ENCODE data around the gene FLRT2.

Gene FLRT2

DNA sequence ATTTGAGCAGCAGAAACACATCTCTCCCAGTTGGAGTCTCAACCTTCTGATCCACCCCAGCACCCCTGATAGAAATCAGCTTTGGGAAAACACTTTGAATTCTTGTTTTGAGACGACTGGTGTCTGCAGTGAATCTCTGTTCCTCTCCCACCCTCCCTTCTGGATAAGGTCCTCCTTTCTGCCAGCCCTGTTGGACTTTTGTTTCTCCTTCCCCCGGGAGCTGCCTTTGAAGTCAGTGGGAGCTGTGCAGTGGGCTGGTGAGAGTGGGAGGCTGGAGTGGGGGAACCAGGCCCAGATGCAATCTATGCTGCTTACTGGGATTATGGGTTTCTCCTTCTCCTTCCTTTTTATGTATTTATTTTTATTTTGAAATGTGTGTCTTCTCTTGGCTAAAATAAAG lies 49.0 kb downstream of the FLRT2 start:
- Histone ChIP-seq H3K36me3 (ENCODE audit: control insufficient read depth, low read length) (no peaks in the 10 kb centered on the region), H3K4me2 (ENCODE audit: low read length) (no peak overlapping the region), H3K9me3 (ENCODE audit: control insufficient read depth, insufficient read depth, low read length) (no peaks in the 10 kb centered on the region), H3K4me1 (ENCODE audit: control insufficient read depth, low read length) (no peaks in the 10 kb centered on the region), H3K4me3 (ENCODE audit: low read length) (no peak overlapping the region), H3K27ac (ENCODE audit: low read depth, low read length) (no peak overlapping the region), H3K79me2 (ENCODE audit: control insufficient read depth, low read length) (no peaks in the 10 kb centered on the region), H3F3A (ENCODE audit: control insufficient read depth, insufficient read depth) (no peaks in the 10 kb centered on the region), H3K27me3 (ENCODE audit: control insufficient read depth, low read length) (no peaks in the 10 kb centered on the region), H3K9me2 (replicated peaks; ENCODE audit: control insufficient read depth, low read length) (no peaks in the 10 kb centered on the region), H4K20me1 (ENCODE audit: control insufficient read depth, insufficient read depth, low read depth, low read length) (no peaks in the 10 kb centered on the region)
- TF ChIP-seq EZH2phosphoT487 (IDR thresholded peaks at IDR 0.05; ENCODE audit: borderline replicate concordance, low read length) = no peak
- TF ChIP-seq, protein P1, sequence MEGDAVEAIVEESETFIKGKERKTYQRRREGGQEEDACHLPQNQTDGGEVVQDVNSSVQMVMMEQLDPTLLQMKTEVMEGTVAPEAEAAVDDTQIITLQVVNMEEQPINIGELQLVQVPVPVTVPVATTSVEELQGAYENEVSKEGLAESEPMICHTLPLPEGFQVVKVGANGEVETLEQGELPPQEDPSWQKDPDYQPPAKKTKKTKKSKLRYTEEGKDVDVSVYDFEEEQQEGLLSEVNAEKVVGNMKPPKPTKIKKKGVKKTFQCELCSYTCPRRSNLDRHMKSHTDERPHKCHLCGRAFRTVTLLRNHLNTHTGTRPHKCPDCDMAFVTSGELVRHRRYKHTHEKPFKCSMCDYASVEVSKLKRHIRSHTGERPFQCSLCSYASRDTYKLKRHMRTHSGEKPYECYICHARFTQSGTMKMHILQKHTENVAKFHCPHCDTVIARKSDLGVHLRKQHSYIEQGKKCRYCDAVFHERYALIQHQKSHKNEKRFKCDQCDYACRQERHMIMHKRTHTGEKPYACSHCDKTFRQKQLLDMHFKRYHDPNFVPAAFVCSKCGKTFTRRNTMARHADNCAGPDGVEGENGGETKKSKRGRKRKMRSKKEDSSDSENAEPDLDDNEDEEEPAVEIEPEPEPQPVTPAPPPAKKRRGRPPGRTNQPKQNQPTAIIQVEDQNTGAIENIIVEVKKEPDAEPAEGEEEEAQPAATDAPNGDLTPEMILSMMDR (IDR thresholded peaks at IDR 0.05; ENCODE audit: low read depth, low read length, poor library complexity, severe bottlenecking) = no peak

DNA sequence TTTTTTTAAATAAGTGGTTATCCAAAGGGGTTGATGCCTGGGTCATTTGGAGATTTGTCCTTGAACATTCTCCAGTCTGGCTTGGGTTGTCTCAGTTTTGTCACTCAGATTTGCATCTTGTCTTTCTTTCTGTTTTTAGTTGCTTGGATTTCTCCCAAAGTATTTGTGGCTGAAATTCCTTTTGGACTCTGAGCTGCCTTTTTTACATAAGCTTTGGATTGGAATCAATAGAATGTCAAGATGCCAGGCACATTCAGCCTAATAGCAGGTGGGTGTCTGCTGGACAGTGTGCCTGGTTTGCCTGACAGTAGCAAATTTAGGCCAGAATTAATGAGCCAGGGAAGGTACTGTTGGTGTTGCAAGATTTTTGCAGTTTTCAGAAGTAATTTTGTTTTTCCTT lies 50.0 kb downstream of the FLRT2 start:
- TF ChIP-seq, protein P1 (IDR thresholded peaks at IDR 0.05; ENCODE audit: low read depth, low read length, poor library complexity, severe bottlenecking) = no peak
- no peak for TF ChIP-seq EZH2phosphoT487 (IDR thresholded peaks at IDR 0.05; ENCODE audit: borderline replicate concordance, low read length)
- Histone ChIP-seq H3K27me3 (ENCODE audit: control insufficient read depth, low read length) (no peaks in the 10 kb centered on the region), H4K20me1 (ENCODE audit: control insufficient read depth, insufficient read depth, low read depth, low read length) (no peaks in the 10 kb centered on the region), H3K79me2 (ENCODE audit: control insufficient read depth, low read length) (no peaks in the 10 kb centered on the region), H3K4me2 (ENCODE audit: low read length) (no peak overlapping the region), H3F3A (ENCODE audit: control insufficient read depth, insufficient read depth) (no peaks in the 10 kb centered on the region), H3K9me3 (ENCODE audit: control insufficient read depth, insufficient read depth, low read length) (no peaks in the 10 kb centered on the region), H3K4me1 (ENCODE audit: control insufficient read depth, low read length) (no peaks in the 10 kb centered on the region), H3K9me2 (replicated peaks; ENCODE audit: control insufficient read depth, low read length) (no peaks in the 10 kb centered on the region), H3K36me3 (ENCODE audit: control insufficient read depth, low read length) (no peaks in the 10 kb centered on the region), H3K27ac (ENCODE audit: low read depth, low read length) (no peak overlapping the region), H3K4me3 (ENCODE audit: low read length) (no peak overlapping the region)

- H3K9me2 ChIP-seq (replicated peaks; ENCODE audit: control insufficient read depth, low read length) = no peaks in the 10 kb centered on the region
- H3K4me3 ChIP-seq (ENCODE audit: low read length) = no peak overlapping the region
- H3K27ac ChIP-seq (ENCODE audit: low read depth, low read length) = no peak overlapping the region
- H4K20me1 ChIP-seq (ENCODE audit: control insufficient read depth, insufficient read depth, low read depth, low read length) = no peaks in the 10 kb centered on the region
- H3K36me3 ChIP-seq (ENCODE audit: control insufficient read depth, low read length) = no peaks in the 10 kb centered on the region
- no peaks in the 10 kb centered on the region for H3K27me3 ChIP-seq (ENCODE audit: control insufficient read depth, low read length)
- H3K9me3 ChIP-seq (ENCODE audit: control insufficient read depth, insufficient read depth, low read length) = no peaks in the 10 kb centered on the region
- no peak overlapping the region for H3K4me2 ChIP-seq (ENCODE audit: low read length)
- no peak for TF ChIP-seq EZH2phosphoT487 (IDR thresholded peaks at IDR 0.05; ENCODE audit: borderline replicate concordance, low read length)
- TF ChIP-seq, protein P1 (IDR thresholded peaks at IDR 0.05; ENCODE audit: low read depth, low read length, poor library complexity, severe bottlenecking) = no peak
- H3K4me1 ChIP-seq (ENCODE audit: control insufficient read depth, low read length) = no peaks in the 10 kb centered on the region
- no peaks in the 10 kb centered on the region for H3K79me2 ChIP-seq (ENCODE audit: control insufficient read depth, low read length)
- no peaks in the 10 kb centered on the region for H3F3A ChIP-seq (ENCODE audit: control insufficient read depth, insufficient read depth)
Observed at GRCh38 chr14:85580536-85581140, 50.7 kb downstream of the FLRT2 start.

Measured in DOHH2 (cell line).